Kidney epithelial cell (primary cell): Measurements from ENCODE around the gene CCDC47. TPM values are rescaled to one million over a fixed set of nuclear protein-coding genes. Genes with fewer than 3 reads are reported as not detected.

Experiments
- DNase-seq: peaks from one replicate; pipeline ENCODE4 v3.0.0-alpha.2; 2010; ENCODE audit warnings: low read depth
- H3K27me3 ChIP-seq: 2 replicates; pipeline ENCODE4 v1.6.0; 2011; ENCODE audit warnings: low read length; ENCODE audit not compliant: control insufficient read depth, insufficient read depth
- H3K36me3 ChIP-seq: 2 replicates; pipeline ENCODE4 v1.5.1; 2011; ENCODE audit warnings: low read length; ENCODE audit not compliant: control insufficient read depth, insufficient read depth
- H3K4me3 ChIP-seq: 2 replicates; pipeline ENCODE4 v1.5.1; 2011; ENCODE audit warnings: low read depth, mild to moderate bottlenecking, control low read depth, low read length
- CTCF ChIP-seq: IDR thresholded peaks from 2 replicates; pipeline ENCODE4 v1.5.1; 2011; ENCODE audit warnings: mild to moderate bottlenecking, moderate library complexity, low read length, control low read depth, inconsistent platforms; ENCODE audit not compliant: insufficient read depth, poor library complexity, severe bottlenecking
- total RNA-seq: library from RNA; depleted of rRNA; stranded (reverse); fragments of >200 nt; gene quantifications from 2 replicates; pipeline ENCODE4 v1.2.3, GENCODE V29; 2015

Gene CCDC47
- total RNA-seq, 1 donor from 2014 or later = 39.3 TPM

GRCh38 chr17:63819131-63819530 is 45.7 kb upstream of the CCDC47 start:
- DNase-seq = no peak
- Histone ChIP-seq H3K36me3 (peaks cover 13% of the 10 kb centered on the region), H3K4me3 (no peak overlapping the region), H3K27me3 (no peaks in the 10 kb centered on the region)
- no peak for TF ChIP-seq CTCF

GRCh38 chr17:63817736-63818385 is 44.5 kb upstream of the CCDC47 start:
- H3K36me3 ChIP-seq = peaks cover 13% of the 10 kb centered on the region
- no peak overlapping the region for H3K4me3 ChIP-seq
- H3K27me3 ChIP-seq = no peaks in the 10 kb centered on the region
- TF ChIP-seq CTCF = no peak
- DNase-seq = no peak

GRCh38 chr17:63816669-63817068 is 43.3 kb upstream of the CCDC47 start:
- no peak overlapping the region for H3K4me3 ChIP-seq
- H3K27me3 ChIP-seq = no peaks in the 10 kb centered on the region
- H3K36me3 ChIP-seq = peaks cover 10% of the 10 kb centered on the region
- TF ChIP-seq CTCF = no peak
- DNase-seq = no peak

GRCh38 chr17:63816123-63816522 is 42.7 kb upstream of the CCDC47 start:
- Histone ChIP-seq H3K4me3 (no peak overlapping the region), H3K36me3 (peaks cover 8% of the 10 kb centered on the region), H3K27me3 (no peaks in the 10 kb centered on the region)
- no peak for TF ChIP-seq CTCF
- DNase-seq = no peak

GRCh38 chr17:63809970-63810369 is 36.6 kb upstream of the CCDC47 start:
- no peak for DNase-seq
- TF ChIP-seq CTCF = no peak
- Histone ChIP-seq H3K36me3 (no peaks in the 10 kb centered on the region), H3K27me3 (no peaks in the 10 kb centered on the region), H3K4me3 (no peak overlapping the region)

GRCh38 chr17:63805591-63805990 is 32.2 kb upstream of the CCDC47 start:
- H3K4me3 ChIP-seq = no peak overlapping the region
- H3K36me3 ChIP-seq = no peaks in the 10 kb centered on the region
- no peak for TF ChIP-seq CTCF
- no peaks in the 10 kb centered on the region for H3K27me3 ChIP-seq
- no peak for DNase-seq
